ENCODE data around the gene TIAM2.

- TF ChIP-seq EZH2 (IDR thresholded peaks at IDR 0.05; ENCODE audit: borderline replicate concordance, low read depth, low read length, severe bottlenecking) (no peak), CTCF (IDR thresholded peaks at IDR 0.05; ENCODE audit: borderline replicate concordance, extremely low read depth, low read length, poor library complexity, severe bottlenecking) (no peak)
These were observed 13.8 kb upstream of the TIAM2 start for GRCh38 chr6:154981079-154981870.

Data from DND-41 (cell line).